Measurements from ENCODE around the gene SFMBT2.

SFMBT2 gene

DNA sequence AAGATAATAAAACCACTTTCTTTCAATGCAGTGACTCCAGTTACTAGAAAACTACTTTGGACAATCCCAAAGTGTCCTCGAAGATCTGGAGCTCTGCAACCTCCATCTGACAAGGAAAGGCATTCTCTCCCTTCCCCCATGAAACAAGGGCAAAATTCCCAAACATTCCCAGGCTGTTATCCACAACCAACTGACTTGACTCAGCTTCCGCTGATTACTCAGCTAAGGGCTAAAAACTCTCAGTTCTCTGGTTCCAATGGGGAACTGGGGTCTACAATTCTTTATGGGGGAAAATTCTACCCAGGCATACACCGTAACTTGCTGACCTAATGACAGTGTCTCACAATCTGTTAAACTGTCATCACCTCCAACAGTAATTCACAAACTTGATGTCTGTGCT is 48.4 kb downstream of the SFMBT2 start:
- no peak for DNase-seq

DNA sequence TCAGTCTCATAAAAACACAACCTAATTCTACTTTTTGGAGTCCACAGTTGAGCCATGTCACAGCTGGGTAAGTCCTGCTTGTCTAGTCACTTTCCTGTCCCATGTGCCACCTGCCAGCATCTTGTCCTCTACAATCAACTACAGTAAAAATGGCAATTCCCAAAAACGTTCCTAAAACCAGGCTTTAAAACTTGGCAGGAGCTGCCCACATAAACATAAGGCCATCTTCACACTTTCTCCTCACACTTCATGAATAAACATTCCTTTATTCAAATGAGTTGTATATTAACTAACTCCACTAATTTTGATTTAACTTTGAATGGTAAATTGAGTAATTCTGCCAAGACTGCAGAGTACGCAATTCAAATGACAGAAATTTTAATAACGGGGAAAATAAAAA is 49.5 kb downstream of the SFMBT2 start:
- no peak for DNase-seq

DNA sequence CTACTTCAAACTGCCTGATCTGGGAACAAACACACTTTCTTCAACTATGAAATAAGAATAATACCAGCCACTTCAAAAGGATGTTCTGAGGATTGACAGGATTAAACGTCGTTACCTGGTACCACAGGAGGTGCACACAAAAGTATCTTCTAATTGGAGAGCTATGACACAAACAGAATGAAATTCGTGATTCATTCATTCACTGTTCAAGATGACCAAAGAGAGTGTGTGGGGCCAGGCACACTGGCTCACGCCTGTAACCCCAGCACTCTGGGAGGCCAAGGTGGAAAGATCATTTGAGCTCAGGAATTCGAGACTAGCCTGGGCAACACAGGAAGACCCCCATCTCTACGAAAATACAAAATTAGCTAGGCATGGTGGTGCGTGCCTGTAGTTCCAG is 50.9 kb downstream of the SFMBT2 start:
- DNase-seq, result no peak

GRCh38 chr10:7359356-7359755 is 51.5 kb downstream of the SFMBT2 start:
- DNase-seq, result no peak

- DNase-seq, result no peak
Measured at GRCh38 chr10:7357193-7357592, 53.6 kb downstream of the SFMBT2 start.

DNA sequence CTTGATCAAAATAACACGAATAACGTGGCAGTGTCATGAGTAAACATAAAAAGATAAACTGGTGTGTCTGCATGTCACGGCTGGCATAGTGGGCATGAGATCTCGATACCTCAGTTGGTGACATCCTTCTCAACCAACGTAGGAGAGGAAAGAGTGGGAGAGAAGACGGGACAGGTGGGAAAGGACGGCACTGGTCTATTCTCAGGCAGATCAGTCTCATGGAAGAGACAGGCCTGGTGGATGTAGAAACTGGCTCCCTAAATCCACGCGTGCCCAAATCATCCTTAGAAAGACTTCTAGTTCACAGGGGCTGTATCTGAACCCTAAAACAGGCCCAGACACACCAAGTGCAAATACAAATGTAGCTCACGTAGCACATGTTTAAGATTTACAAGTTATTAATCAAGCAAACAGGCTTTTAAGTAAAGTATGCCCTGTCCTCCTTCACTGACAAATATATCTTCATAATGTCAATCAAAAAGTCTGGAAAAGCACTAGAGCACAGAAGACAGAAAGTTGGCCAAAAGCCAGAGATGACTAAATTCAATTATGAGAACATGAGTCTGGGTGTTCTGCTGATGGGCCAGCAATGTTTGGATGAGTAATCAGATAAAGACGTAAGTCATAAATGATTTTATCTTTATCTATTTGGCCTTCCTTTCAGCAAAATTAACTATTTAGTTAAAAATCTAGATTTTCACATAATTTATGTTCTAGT is 56.3 kb downstream of the SFMBT2 start:
- DNase-seq, result no peak

DNA sequence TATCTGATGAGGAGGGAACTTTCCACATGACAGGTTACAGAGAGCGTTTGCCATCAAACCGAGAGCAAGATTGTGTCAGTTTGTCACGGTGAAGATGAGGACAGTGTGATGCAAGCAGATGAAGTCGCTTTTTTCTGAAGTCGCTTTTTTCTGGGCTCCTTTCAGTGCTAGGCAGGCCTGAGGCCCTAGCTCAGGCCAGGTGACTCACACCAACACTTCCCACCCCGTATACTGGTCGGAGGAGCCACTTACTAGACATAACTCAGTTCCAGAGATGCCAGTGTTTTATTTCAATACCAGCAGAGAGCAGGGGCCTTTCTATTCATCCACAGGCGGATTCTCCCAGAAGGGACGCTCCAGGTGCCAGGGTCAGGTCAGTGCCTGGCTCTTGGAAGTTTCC is 58.9 kb downstream of the SFMBT2 start:
- DNase-seq, result no peak

DNA sequence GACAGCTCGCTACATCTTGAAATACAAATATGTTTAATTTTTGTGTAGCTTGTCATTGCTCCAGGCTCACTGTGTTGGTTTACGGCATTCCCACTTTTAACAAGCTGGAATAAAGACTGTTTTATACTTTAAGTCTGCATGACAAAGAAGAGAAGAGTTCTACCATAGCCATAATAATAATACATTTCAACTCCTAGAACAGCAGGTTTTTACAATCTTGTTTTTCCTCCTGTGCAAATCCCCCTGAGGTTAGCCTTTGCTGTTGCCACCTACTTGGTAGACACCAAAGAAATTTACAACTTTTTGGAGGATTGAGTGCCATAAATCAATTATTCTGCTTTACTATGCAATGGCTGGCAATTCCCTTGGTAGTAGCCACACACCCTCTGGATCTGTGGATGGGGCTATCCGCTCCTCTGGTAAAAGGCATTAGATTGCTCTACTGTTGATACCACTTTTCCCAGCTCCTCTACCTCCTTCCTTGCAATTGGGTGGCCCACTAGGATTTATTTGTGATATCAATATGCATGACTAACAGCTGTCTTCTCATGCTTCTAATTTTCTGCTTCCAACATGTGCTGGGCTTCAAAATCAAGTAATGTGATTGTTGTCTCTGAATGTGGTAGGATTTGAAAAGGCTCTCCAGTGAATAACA is 60.2 kb downstream of the SFMBT2 start:
- DNase-seq, result no peak

- DNase-seq, result no peak
Measured at GRCh38 chr10:7345717-7346116, 65.1 kb downstream of the SFMBT2 start.

- DNase-seq, result no peak
Measured at GRCh38 chr10:7343040-7343439, 67.8 kb downstream of the SFMBT2 start.

DNA sequence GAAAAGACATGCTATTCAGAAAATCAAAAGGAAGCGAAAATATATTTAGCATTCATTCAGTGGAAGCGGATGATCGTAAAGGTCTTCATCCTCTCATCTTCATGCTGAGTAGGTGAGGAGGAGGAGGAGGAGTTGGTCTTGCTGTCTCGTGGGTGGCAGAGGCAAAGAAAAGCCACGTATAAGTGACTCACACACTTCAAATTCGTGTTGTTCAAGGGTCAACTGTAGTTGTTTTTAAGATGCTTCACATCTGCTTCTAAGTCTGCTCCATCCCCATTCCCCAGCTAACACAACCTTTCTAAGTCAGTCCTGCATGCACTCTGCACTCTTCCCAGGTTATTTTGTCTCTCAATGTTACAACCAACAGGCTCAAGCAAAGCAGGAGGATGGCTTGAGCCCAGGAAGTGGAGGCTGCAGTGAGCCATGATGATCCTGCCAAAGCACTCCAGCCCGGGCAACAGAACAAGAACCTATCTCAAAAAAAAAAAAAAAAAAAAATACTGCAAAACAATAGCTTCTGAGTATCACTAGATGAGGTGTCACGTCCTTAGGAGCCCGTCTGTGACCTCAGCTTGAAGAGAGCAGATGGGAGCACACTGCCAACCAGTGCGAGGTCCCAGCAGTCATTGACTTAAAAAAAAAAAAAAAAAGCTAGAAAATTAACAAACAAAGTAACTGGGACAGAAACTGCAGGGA is 70.5 kb downstream of the SFMBT2 start:
- no peak for DNase-seq

GRCh38 chr10:7339510-7339909 is 71.3 kb downstream of the SFMBT2 start:
- DNase-seq, result no peak

DNA sequence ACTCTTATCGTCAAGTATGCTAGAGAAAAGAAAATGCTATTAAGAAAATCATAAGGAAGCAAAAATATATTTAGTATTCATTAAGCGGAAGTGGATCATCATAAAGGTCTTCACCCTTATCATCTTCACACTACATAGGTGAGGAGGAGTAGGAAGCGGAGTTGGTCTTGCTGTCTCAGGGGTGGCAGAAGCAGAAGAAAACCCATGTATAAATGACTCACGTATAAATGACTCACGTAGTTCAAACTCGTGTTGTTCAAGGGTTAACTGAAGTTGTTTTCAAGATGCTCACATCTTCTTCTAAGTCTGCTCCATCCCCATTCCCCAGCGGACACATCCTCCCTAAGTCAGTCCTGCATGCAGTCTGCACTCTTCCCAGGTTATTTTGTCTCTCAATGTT is 72.4 kb downstream of the SFMBT2 start:
- DNase-seq, result no peak

- no peak for DNase-seq
Measured at GRCh38 chr10:7337431-7338171, 73.2 kb downstream of the SFMBT2 start.

GRCh38 chr10:7335977-7336376 is 74.9 kb downstream of the SFMBT2 start:
- DNase-seq, result no peak

DNA sequence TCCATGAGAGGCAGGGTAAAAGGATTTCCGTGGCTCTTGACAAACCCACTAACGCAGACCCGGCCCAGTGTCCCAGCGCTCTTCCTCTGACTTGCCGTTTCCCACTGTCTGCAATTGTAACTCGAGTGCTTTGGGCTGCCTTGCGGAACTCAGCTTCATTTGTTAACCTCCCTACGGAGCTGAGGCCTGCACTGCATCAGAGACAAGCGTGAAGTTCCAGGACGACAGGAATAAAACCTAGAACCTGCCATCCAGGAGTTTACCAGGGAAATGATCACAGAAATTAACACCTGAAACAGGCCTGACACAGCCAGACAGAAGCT is 76.2 kb downstream of the SFMBT2 start:
- no peak for DNase-seq

DNA sequence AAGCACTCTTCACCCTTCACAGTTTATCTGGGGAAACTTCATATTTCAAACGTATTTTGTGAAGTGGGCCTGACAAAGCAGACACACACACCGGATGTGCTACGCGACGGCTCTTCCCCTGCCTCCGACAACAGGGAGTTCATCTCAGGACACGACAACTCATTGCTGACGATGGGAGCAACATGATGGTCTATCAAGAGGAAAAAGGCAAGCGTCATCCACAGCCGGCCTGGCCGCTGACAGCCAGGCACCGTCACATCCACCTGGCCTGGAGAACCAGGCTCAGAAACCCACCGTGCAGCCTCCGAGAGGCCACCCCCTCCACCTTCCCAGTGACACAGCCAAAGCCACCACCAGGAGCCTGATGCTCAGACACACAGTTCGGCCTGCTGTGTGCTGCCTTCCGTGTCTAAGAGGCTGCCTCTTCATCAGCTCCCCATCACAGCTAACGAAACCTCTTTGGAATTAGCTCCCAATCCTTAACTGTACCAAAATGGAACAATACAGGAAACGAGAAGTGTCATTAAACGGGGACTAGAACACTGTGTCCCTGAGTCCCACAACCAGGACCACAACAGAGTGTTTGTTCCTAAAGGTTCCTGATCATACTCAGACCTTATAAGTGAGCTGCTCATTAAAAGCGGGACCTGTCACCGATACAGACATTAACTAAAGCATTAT is 76.7 kb downstream of the SFMBT2 start:
- DNase-seq, result no peak

DNA sequence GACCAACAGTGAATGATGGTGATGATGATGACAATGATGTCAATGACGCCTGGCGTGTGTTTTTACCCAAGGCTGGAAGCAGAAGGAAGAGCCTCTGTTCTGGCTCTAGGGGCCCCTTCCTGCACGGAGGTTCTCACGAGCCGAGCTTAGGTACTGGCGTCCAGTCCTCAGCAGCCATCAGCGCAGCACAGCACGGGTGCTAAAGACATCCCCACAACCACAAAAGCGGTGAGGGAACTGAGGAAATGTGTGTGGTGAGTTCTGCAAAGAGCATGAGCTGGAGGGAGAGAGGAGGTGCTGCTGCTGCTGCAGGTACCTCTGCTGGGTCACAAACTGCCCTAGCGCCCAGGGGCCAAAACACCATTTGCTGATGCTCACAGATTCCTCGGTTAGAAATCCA is 81.6 kb downstream of the SFMBT2 start:
- DNase-seq, result no peak

DNA sequence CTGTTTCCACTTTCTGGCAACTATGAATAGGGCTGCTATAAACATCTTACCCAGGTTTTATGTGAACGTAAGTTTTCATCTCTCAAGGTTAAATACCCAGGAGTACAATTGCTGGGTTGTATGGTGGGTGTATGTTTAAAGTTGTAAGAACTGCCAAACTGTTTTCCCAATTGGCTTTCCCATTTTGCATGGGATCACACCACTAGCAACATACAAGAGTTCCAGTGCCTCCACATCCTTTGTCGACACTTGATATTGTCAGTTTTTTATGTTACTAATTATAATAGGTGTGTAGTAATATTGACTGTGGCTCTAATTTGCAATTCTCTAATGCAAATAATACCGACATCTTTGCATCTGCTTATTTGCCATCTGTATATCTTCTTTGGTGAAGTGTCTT is 82.9 kb downstream of the SFMBT2 start:
- no peak for DNase-seq

GRCh38 chr10:7322623-7323022 is 88.2 kb downstream of the SFMBT2 start:
- DNase-seq, result no peak

GRCh38 chr10:7320072-7320471 is 90.8 kb downstream of the SFMBT2 start:
- DNase-seq, result no peak

DNA sequence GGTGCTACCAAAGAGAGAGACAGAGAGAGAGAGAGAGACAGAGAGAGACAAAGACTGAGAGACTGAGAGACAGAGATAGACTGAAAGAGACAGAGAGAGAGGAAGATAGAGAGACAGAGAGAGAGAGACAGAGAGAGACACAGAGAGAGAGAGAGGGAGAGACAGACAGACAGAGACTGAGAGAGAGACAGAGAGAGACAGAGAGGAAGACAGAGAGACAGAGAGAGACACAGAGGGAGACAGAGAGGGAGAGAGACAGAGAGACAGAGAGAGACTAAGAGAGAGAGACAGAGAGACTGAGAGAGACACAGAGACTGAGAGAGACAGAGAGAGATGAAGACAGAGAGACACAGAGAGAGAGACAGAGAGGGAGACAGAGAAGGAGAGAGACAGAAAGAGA is 91.2 kb downstream of the SFMBT2 start:
- no peak for DNase-seq

DNA sequence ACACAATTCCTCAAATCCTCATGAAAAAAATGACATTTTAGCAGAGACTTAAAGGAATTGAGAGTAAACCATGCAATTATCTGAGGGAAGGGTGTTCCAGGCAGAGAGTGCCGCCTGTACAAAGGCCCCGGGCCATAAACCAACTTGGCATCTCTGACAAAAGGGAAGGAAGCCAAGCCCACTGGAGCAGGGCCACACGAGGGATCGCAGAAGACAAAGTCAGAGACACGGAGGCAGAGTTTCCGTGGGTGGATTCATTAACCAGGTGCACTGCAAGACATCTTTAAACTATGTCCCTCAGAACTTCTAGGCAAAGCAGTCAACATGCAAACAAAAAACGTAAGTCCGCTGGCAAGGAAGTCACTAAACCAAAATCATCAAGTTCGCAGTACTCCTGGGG is 92.0 kb downstream of the SFMBT2 start:
- DNase-seq, result no peak

Data from stimulated activated CD4-positive, alpha-beta T cell treated with anti-CD3 and anti-CD28 coated beads, Interleukin-4, amount 100 ng/mL, for 1 hour (primary cell).